Ramos (cell line): ENCODE results near the gene HARBI1.

ENCODE experiments used
- in situ Hi-C: fragments of 300-500 bp; cut with MboI; formaldehyde crosslinking; loops from one replicate; pipeline ENCODE4 v1.14.3; 2022; ENCODE audit warnings: low sequenced_read_pairs; ENCODE audit not compliant: unreplicated experiment

HARBI1 gene

DNA sequence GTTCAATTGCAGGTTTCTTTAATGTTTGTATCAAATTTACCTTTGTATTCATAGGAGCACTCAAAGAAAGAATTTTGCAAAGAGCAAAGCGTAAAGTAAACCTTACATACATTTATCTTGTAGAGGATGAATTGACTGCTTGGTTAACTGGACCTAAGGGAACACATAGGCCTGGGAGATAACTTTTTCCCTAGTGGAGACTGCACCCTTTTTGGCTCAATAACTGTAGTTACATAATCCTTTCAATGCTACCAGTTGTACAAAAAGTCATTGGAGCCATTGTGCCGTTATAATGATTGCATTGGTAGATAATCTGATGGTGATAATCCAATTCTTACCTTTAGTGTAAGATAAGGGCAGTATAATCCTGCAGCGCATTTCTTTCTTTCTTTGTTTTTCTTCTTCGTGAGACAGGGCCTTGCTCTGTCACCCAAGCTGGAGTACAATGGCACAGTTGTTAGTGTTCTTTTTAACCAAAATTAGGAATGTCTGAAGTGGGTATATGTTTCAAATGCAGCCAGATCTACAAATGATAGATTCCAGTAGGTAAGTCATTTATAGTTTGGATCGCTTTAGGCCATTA is 18.6 kb upstream of the HARBI1 start:
- in situ Hi-C loops = no loop called here

DNA sequence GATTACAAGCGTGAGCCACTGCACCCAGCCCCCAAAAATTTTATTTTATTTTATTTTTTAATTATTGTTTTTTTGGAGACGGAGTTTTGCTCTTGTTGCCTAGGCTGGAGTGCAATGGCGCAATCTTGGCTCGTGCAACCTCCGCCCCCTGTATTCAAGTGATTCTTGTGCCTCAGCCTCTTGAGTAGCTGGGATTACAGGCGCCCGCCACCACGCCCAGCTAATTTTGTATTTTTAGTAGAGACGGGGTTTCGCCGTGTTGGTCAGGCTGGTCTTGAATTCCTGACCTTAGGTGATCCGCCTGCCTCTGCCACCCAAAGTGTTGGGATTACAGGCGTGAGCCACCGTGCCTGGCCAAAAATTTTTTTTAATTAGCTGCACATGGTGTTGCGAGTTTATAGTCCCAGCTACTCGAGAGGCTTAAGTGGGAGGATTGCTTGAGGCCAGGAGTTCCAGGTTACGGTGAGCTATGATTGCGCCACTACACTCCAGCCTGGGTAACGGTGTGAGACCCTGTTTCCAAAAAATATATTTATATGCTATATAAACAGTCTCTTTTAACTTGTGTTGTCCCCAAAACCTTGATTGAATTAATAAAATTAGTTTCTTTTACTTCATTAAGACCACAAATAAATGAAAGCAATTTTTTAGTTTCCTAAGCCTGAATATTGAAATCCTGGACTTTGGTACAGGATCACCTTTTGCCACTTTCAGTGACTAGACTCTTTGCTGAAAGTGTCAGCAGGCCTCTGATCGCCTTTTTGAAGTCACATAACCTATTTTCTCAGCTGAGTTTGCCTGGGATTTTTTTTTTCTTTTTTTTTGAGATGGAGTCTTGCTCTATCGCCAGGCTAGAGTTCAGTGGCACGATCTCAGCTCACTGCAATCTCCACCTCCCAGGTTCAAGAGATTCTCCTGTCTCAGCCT is 16.5 kb upstream of the HARBI1 start:
- in situ Hi-C loops = no loop called here

DNA sequence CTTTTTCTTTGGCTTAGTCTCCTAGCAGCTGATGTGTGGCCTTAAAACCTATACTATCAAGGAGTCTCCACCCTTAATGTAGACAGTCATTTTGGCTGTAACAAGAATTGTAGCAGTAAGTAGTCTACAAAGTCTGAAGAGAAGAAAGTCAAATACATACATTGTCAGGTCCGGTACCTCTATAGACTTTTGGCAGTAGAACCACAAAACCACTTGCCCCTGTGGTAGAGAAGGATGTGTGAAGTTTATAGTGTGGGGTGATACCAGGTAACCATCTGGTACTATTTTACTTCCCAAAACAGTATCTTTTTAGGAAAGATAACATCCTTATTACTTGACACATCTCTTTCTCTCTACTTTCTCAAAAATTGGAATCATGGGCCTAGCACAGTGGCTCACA is 15.5 kb upstream of the HARBI1 start:
- in situ Hi-C loops = no loop called here

DNA sequence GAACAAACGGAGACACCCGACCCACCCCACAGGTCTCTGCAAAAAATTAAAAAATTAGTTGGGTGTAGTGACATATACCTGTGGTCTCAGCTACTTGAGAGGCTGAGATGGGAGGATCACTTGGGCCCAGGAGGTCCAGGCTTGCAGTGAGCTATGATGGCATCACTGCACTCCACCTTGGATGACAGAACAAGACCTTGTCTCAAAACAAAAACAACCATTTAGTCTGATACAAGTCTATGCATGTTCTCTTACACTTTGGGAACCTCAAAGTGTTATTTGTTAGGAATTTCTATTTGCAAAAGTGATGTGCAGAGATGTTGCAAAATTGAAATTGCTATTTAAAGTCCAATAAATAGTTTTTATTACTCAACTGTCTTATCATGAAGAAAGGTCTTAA is 14.6 kb upstream of the HARBI1 start:
- in situ Hi-C loops = no loop called here

DNA sequence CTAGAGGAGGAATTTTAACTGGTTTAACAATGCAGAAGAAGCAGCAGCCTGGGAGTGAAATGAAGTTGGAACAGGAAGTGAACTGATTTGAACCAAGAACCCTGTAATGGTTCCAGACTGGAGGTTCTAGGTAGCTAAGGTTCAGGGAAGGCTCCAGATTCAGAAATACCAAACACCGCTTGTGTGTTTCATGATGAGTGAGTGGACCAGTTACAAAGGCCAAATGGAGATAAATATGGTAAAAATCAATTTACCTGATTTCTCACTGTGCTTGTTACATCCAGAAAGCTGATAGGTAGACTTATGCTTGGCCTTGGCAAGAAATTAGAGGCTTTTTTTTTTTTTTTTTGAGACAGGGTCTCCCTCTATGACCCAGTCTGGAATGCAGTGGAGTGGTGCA is 13.2 kb upstream of the HARBI1 start:
- in situ Hi-C loops = no loop called here

DNA sequence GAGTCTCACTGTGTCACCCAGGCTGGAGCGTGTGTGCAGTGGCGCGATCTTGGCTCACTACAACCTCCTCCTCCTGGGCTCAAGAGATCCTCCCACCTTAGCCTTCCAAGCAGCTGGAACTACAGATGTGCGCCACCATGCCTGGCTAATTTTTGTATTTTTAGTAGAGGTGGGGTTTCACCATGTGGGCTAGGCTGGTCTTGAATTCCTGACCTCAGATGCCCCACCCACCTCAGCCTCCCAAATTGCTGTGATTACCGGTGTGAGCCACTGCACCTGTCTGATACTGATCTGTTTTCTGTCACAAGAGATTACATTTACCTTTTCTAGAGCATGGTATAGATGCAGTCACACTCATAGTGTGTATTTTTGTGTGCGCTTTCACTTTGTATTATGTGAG is 11.9 kb upstream of the HARBI1 start:
- in situ Hi-C loops = no loop called here

- in situ Hi-C loops = no loop called here
Measured at GRCh38 chr11:46625406-46625805, 8.4 kb upstream of the HARBI1 start.

DNA sequence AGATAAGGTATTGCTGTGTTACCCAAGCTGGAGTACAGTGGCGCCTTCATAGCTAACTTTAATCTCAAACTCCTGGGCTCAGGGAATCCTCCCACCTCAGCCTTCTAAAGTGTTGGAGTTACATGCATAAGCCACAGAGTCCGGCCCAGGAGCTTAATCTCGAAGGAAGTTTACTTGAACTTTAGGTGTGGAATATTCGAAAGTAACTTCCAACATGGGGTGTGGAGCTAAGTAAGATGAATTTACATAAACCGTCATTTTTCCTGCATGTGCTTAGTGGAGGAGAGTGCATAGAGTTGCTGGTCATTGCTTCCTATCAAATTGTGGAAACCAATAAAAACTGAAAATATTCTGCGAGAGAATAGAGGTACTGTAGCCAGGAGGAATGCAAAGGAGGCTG is 1.8 kb upstream of the HARBI1 start:
- in situ Hi-C loops = no loop called here

DNA sequence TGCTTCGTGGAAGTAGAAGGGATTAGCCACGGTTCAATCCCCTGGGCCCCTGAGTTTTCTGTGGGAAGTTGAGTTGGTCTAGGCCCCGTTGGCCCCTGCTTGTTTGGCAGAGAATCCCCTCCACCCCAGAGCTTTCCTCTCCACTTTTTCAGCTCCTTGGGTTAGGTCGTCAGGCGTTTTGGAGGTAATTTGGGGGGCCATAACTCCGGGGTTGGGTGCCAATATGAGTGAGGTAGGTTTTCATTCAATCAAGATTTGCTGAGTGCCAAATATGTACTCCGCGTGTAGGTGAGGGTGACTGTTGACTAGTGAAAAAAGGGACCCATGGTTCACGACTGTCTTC is 916 bp upstream of the HARBI1 start:
- in situ Hi-C loops = no loop called here

DNA sequence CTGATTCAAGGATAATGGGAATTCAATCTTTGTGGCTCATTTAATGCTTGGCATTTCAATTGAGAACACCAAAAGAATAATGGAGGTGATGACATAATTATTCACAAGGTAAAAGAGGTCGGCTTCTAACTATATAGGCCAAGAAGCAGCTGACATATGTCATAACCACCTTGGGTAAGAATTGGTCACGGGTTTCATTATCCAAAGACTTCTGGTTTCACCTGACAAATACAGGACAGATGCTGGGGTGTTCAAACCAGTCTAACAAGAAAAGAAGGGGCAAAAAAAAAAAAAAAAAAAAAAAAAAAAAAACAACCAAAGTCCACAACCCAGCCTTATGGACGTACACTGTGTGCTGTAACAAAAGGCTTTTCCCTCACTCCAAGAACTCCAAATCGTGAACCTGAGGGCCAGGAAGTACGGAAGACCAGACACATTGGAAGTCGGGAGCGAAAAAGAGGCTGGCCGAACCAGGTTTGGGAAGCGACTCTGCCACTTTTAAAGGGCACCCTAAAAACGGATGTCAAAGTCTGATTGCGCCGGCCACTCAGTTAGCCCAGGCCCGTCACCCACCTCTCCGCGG is 385 bp downstream of the HARBI1 start:
- in situ Hi-C loops = no loop called here

DNA sequence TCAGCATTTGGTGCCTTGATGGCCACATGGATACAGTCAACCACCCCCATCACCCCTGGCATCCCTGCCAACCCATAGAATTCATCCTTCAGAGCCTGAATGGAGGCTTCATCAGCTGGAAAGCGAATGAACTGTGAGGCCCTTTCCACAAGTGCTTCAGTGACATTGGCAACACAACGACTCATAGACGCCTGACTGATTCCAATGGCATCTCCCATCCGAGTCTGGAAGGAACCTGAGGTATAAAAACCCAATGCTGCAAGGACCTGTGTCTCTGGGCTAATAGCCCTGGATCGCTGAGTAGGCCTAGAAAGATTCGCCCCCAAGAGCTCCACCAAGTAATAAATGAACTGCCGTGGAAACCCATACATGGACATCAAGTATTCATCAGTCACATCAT is 1.3 kb downstream of the HARBI1 start:
- in situ Hi-C loops = no loop called here

- in situ Hi-C loops = no loop called here
Measured at GRCh38 chr11:46612326-46612725, 4.7 kb downstream of the HARBI1 start.

DNA sequence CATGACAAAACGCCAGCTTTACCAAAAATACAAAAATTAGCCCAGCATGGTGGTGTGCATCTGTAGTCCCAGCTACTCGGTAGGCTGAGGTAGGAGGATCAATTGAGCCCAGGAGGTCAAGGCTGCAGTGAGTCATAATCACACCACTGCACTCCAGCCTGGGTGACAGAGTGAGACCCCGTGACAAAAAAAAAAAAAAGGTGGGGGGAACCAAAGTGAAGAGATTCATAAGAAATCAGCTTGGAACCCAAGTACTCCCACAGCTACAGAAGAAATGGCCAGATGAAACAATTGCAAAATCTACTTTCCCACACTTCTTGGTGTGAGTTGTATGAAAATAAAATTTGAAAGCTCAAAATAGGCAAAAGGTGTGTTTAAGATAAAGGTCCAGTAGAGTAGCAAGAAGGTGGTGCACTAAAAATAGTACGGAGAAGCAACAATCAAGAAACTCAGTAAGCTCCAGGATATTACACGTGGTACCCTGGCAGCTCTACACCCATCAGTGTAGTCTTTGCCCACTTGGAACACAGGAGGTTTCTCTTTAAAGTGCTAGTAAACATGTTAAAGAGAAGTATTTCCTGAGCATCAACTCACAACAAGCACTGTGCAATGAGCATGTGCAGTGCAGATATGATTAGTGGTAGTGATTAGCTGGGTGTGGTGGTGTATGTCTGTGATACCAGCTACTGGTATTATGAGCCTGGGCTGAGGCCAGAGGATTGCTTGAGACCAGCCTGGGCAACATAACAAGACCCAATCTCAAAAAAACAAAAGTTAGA is 5.3 kb downstream of the HARBI1 start:
- in situ Hi-C loops = no loop called here

DNA sequence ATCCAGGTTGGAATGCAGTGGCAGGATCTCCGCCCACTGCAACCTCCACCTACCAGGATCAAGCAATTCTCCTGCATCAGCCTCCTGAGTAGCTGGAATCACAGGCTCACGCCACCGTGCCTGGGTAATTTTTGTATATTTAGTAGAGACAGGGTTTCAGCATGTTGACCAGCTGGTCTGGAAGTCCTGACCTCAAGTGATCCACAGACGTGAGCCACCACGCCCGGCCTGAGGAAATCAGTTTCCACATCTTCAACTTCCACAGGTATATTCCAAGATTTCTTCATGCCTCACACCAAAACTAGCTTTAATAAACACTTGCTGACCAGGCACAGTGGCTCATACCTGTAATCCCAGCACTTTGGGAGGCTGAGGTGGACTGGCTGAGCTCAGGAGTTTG is 7.6 kb downstream of the HARBI1 start:
- in situ Hi-C loops = no loop called here

DNA sequence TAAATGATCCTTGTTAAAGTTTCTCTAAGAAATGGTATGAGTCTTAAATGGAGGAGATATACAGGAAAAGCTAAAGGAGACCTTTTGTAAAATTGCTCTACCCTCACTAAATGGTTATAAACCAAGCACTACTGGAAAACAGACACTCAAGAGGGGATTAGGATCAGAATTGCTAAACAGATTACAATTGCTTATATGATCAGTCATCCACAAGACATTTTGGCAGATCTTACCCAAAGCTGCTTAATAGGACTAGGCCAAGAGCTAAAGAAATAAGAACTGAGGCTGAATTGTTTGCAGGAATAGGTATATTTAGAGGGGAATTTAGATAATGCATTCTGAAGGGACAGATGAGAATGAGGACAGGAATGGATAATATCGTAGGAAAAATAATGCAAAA is 9.5 kb downstream of the HARBI1 start:
- in situ Hi-C loops = no loop called here

- in situ Hi-C loops = no loop called here
Measured at GRCh38 chr11:46604796-46605195, 12.2 kb downstream of the HARBI1 start.

DNA sequence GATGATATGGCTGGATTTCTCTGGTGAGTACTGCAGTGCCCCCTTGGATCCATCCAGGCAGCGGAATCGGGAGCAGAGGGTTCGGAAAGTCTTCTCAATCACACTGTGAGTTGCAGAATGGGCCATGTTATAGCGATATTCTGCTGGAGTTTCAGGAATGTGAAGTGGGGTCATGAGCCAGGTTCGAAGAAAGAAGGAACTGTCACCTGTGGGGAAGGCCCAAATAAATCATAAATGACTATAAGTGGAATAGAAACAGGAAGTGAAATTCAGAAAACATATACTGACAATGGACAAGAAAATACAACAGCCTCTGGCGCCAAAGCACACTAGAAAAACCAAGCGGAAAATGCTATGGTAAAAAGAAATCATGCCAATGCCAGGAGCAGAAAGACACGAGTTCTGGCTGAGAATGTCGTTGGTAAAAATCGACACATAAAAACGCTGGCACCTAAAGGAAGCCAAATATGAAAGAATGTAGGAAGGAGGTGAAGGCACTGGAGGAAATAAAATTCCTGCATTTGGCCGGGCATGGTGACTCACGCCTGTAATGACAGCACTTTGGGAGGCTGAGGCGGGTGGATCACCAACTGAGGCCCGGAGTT is 13.2 kb downstream of the HARBI1 start:
- in situ Hi-C loops = no loop called here

DNA sequence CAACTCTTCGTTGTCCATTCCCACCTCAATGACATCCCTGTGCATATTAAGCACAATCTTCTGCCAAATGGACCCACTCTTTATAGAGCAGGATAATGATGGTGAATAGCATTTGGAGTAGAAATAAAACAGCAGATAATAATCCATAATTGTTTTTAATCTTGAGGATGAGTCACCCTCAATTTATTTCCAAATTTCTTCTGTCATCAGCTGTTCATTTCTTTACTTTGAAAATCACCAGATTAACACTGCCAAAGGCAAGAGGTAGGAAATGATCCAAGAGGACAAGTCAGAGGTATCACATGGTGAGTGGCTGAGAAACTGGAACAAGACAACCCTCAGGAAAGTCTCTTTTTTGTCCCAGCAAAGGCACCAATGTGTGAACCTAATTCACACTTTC is 15.9 kb downstream of the HARBI1 start:
- in situ Hi-C loops = no loop called here

GRCh38 chr11:46600194-46600960 is 16.6 kb downstream of the HARBI1 start:
- in situ Hi-C loops = no loop called here
